ENCODE results near the gene RAD50. TPM values are rescaled to one million over a fixed set of nuclear protein-coding genes. Genes with fewer than 3 reads are reported as not detected.
"Not testable (repeated sequence)": the region's sequence is repeated elsewhere in the genome, so short reads cannot be mapped to it uniquely, and the experiment has no call there.

The RAD50 gene
- 10 to 100 TPM; 21.7 to 37.1 (median 24.6) TPM for total RNA-seq

DNA sequence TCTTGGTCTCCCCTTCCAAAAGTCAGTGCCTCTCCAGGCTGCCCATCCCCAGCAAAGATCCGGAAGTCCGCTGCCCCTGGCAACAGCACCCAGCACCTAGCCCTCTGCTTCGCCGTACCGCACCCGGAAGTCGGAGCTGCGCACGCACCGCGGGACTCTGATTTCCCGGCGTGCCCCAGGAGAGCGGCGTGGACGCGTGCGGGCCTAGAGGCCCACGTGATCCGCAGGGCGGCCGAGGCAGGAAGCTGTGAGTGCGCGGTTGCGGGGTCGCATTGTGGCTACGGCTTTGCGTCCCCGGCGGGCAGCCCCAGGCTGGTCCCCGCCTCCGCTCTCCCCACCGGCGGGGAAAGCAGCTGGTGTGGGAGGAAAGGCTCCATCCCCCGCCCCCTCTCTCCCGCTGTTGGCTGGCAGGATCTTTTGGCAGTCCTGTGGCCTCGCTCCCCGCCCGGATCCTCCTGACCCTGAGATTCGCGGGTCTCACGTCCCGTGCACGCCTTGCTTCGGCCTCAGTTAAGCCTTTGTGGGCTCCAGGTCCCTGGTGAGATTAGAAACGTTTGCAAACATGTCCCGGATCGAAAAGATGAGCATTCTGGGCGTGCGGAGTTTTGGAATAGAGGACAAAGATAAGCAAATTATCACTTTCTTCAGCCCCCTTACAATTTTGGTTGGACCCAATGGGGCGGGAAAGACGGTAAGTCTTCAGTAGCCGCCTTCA is at the start of gene RAD50:
Gene RAD50 (plus strand): TSS at position 215 of the 715 bp plus-strand sequence. CDS start 348 bp downstream, at position 563.
- TF ChIP-seq, protein P1, sequence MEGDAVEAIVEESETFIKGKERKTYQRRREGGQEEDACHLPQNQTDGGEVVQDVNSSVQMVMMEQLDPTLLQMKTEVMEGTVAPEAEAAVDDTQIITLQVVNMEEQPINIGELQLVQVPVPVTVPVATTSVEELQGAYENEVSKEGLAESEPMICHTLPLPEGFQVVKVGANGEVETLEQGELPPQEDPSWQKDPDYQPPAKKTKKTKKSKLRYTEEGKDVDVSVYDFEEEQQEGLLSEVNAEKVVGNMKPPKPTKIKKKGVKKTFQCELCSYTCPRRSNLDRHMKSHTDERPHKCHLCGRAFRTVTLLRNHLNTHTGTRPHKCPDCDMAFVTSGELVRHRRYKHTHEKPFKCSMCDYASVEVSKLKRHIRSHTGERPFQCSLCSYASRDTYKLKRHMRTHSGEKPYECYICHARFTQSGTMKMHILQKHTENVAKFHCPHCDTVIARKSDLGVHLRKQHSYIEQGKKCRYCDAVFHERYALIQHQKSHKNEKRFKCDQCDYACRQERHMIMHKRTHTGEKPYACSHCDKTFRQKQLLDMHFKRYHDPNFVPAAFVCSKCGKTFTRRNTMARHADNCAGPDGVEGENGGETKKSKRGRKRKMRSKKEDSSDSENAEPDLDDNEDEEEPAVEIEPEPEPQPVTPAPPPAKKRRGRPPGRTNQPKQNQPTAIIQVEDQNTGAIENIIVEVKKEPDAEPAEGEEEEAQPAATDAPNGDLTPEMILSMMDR (IDR thresholded peaks at IDR 0.05), result no peak
- peak in 1 of 2 donors; percentile 58 for TF ChIP-seq POLR2A (IDR thresholded peaks at IDR 0.05)
- H3K4me3 ChIP-seq (ENCODE audit: low read depth, poor library complexity, severe bottlenecking), result peak within 1 kb of the TSS; percentile 82
- intact Hi-C loops (cut with DNase I; ENCODE audit: low total_unique reads), result no loop called here
- 0 to 1% methylated on average over 20 to 41 of the region's 53 CpGs for WGBS, 2 donors
- peak; percentile 88 to 97 for DNase-seq (ENCODE audit: low spot score in 2 of 2)

DNA sequence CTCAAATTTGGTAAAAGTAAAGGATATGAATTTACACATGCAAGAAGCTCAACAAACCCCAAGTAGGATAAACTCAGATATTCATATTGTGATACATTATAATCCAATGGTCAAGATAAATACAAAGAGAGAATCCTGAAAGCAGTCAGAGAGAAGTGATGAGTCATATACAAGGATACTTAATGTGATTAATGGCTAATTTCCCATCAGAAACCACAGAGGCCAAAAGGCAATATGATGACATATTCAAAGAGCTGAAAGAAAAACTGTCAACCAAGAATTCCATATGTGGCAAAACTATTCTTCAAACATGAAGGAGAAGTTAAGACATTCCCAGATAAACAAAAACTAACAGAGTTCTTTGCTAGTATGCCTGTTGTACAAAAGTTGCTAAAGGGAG is 46.7 kb upstream of the RAD50 start:
- DNase-seq (ENCODE audit: low spot score in 2 of 2), result no peak
- intact Hi-C loops (cut with DNase I; ENCODE audit: low total_unique reads), result no loop called here
- H3K4me3 ChIP-seq (ENCODE audit: low read depth, poor library complexity, severe bottlenecking), result no peak overlapping the region
- TF ChIP-seq POLR2A (IDR thresholded peaks at IDR 0.05), result no peak
- TF ChIP-seq, protein P1 (IDR thresholded peaks at IDR 0.05), result no peak

DNA sequence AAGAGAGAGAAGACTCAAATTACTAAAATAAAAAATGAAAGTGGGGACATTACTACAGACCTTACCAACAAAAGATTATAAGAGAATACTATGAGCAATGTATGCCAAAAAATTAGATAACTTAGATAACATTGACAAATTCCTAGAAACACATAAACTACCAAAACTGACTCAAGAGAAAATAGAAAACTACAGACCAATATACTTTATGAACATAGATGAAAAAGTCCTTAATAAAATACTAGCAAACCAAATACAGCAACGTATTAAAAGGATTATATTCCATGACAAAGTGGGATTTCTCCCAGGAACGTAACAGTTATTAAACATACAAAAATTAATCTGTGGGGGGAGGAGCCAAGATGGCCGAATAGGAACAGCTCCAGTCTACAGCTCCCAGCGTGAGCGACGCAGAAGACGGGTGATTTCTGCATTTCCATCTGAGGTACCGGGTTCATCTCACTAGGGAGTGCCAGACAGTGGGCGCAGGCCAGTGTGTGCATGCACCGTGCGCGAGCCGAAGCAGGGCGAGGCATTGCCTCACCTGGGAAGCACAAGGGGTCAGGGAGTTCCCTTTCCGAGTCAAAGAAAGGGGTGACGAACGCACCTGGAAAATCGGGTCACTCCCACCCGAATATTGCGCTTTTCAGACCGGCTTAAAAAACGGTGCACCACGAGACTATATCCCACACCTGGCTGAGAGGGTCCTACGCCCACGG is 43.0 kb upstream of the RAD50 start:
- intact Hi-C loops (cut with DNase I; ENCODE audit: low total_unique reads); DNase-seq (ENCODE audit: low spot score in 2 of 2); H3K4me3 ChIP-seq (ENCODE audit: low read depth, poor library complexity, severe bottlenecking): not testable (repeated sequence)
- 90 to 95% methylated on average over 20 to 23 of the region's 25 CpGs for WGBS, 2 donors

DNA sequence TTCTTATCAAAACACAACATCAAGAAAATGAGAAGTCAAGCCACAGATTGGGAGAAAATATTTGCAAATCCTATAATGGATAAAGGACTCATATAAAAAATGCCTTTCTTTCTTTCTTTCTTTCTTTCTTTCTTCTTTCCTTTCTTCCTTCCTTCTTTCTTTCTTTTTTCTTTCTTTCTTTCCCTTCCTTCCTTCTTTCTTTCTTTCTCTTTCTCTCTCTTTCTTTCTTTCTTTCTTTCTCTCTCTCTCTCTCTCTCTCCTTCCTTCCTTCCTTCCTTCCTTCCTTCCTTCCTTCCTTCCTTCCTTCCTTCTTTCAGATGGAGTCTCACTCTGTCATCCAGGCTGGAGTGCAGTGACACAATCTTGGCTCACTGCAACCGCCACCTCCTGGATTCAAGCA is 34.7 kb upstream of the RAD50 start:
- H3K4me3 ChIP-seq (ENCODE audit: low read depth, poor library complexity, severe bottlenecking); DNase-seq (ENCODE audit: low spot score in 2 of 2): not testable (repeated sequence)
- WGBS, 2 donors, result 100% methylated on average over 1 of the region's 1 CpG
- intact Hi-C loops (cut with DNase I; ENCODE audit: low total_unique reads), result loop anchor here (10.0 kb wide), 1 partner anchor 293 kb away; the partner anchor contains the start of gene SOWAHA

DNA sequence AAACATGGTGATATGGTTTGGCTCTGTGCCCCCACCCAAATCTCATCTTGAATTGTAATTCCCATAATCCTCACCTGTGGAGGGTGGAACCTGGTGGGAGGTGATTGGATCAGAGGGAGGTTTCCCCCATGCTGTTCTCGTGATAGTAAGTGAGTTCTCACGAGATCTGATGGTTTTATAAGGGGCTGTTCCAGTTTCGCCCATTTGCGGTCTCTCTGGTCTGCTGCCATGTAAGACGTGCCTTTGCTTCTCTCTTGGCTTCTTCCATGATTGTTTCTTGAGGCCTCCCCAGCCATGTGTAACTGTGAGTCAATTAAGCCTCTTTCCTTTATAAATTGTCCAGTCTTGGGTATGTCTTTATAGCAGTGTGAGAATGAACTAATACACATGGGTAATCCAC is 31.9 kb upstream of the RAD50 start:
- DNase-seq (ENCODE audit: low spot score in 2 of 2); H3K4me3 ChIP-seq (ENCODE audit: low read depth, poor library complexity, severe bottlenecking): not testable (repeated sequence)
- intact Hi-C loops (cut with DNase I; ENCODE audit: low total_unique reads), result loop anchor here (10.0 kb wide), 1 partner anchor 290 kb away; the partner anchor contains the start of gene SOWAHA
- 80 to 83% methylated on average over 5 of the region's 5 CpGs for WGBS, 2 donors

DNA sequence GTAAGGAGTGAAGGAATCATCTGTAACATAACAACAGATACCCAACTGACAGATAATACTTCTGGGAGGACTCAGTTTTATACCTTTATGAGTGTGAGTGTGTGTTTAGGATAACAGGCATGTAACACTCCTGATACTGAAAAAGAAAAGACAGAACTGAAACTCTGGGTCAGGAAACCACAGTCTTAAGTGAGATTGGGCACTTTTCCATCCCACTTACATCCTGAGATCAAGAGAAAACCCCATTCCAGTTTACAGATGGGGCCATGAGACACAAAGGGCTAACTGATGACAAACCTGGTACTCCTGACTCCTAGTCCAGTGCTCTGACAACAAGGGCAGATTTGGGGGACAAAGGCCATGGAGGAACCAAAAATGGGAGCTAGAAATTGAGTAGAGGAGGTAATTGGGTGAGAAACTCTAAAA is 31.5 kb upstream of the RAD50 start:
- H3K4me3 ChIP-seq (ENCODE audit: low read depth, poor library complexity, severe bottlenecking), result no peak overlapping the region
- intact Hi-C loops (cut with DNase I; ENCODE audit: low total_unique reads), result loop anchor here (10.0 kb wide), 1 partner anchor 289 kb away; the partner anchor contains the start of gene SOWAHA
- TF ChIP-seq, protein P1 (IDR thresholded peaks at IDR 0.05), result no peak
- no peak for TF ChIP-seq POLR2A (IDR thresholded peaks at IDR 0.05)
- no peak for DNase-seq (ENCODE audit: low spot score in 2 of 2)

DNA sequence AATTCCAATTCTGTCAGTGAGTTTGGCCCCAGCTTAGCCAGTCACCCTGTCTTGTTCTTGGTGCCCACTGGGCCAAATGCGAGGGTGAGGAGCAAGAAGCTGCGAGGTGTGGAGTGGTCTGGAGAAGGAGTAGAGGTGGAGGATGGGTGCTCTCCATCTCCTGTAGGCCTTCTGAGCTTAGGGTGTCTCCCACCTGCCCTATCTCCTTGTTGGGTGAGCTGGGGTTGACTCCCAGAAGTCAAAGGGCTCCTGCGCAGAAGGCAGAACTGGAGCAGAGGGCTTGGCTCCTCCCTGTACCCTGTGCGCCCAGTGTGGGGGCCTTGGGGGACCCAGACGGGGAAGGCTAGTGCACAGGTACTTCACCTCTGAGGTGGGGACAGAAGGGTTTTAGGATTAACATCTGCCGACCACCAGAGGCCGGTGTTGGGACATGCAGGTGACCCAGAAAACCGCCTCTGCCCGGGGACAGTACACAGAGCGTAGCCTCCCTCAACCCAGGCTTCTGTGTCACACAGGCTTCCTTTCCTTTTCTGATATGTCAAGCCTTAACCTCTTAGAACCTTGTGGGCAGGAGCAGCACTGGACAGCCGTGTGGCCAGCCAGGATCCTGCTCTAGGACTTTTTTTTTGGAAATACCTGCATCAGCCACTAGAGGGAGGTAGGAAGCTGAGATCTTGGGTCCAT is 30.3 kb upstream of the RAD50 start:
- 46 to 47% methylated on average over 11 of the region's 11 CpGs for WGBS, 2 donors
- DNase-seq (ENCODE audit: low spot score in 2 of 2), result peak in 1 of 2 donors; percentile 24
- intact Hi-C loops (cut with DNase I; ENCODE audit: low total_unique reads), result loop anchor here (10.0 kb wide), 1 partner anchor 288 kb away; the partner anchor contains the start of gene SOWAHA
- no peak for TF ChIP-seq POLR2A (IDR thresholded peaks at IDR 0.05)
- TF ChIP-seq, protein P1 (IDR thresholded peaks at IDR 0.05), result peak in 1 of 3 donors; percentile 35
- H3K4me3 ChIP-seq (ENCODE audit: low read depth, poor library complexity, severe bottlenecking), result no peak overlapping the region
